Measurements from ENCODE around the gene ATP5MC3. TPM values are rescaled to one million over a fixed set of nuclear protein-coding genes. Genes with fewer than 3 reads are reported as not detected.

Gene ATP5MC3
- total and polyA plus RNA-seq, 10 donors = 53.4 to 195 (median 112) TPM

GRCh38 chr2:175176624-175177023, 4.9 kb downstream of the ATP5MC3 start:
- Histone ChIP-seq H3K9me3 (no peaks in the 10 kb centered on the region), H3K4me1 (peaks cover 9 to 31% (median 18%) of the 10 kb centered on the region in 6 donors), H3K4me3 (no peak overlapping the region), H3K27ac (no peak overlapping the region), H3K36me3 (peaks cover 0 to 65% (median 26%) of the 10 kb centered on the region in 6 donors), H3K27me3 (replicated peaks in 1 of 7) (no peaks in the 10 kb centered on the region)
- no peak for DNase-seq
- 65 to 75% (median 75%) methylated on average over 5 of the region's 5 CpGs for WGBS, 5 donors
- TF ChIP-seq POLR2A (IDR thresholded peaks at IDR 0.05) = no peak
- no peak for TF ChIP-seq POLR2AphosphoS5 (IDR thresholded peaks at IDR 0.05)
- TF ChIP-seq CTCF (IDR thresholded peaks at IDR 0.05 in 8 of 11, conservative IDR thresholded peaks at IDR 0.05 in 3 of 11) = no peak
- intact Hi-C loops (cut with DNase I; ENCODE audit: low total_unique reads) = no loop called here

GRCh38 chr2:175175896-175176295, 5.6 kb downstream of the ATP5MC3 start:
- WGBS, 5 donors = 78 to 94% (median 82%) methylated on average over 1 of the region's 1 CpG
- no peaks in the 10 kb centered on the region for H3K9me3 ChIP-seq
- DNase-seq = no peak
- no peak overlapping the region for H3K27ac ChIP-seq
- H3K4me3 ChIP-seq = no peak overlapping the region
- intact Hi-C loops (cut with DNase I; ENCODE audit: low total_unique reads) = no loop called here
- TF ChIP-seq POLR2AphosphoS5 (IDR thresholded peaks at IDR 0.05) (no peak), POLR2A (IDR thresholded peaks at IDR 0.05) (no peak), CTCF (IDR thresholded peaks at IDR 0.05 in 8 of 11, conservative IDR thresholded peaks at IDR 0.05 in 3 of 11) (no peak)
- peaks cover 9 to 33% (median 17%) of the 10 kb centered on the region in 6 donors for H3K4me1 ChIP-seq
- H3K36me3 ChIP-seq = peaks cover 0 to 65% (median 26%) of the 10 kb centered on the region in 6 donors
- H3K27me3 ChIP-seq (replicated peaks in 1 of 7) = no peaks in the 10 kb centered on the region

GRCh38 chr2:175175320-175175719, 6.2 kb downstream of the ATP5MC3 start:
- Histone ChIP-seq H3K9me3 (no peaks in the 10 kb centered on the region), H3K27ac (no peak overlapping the region), H3K36me3 (peaks cover 0 to 65% (median 26%) of the 10 kb centered on the region in 6 donors), H3K4me3 (no peak overlapping the region), H3K4me1 (peaks cover 4 to 31% (median 13%) of the 10 kb centered on the region in 6 donors), H3K27me3 (replicated peaks in 1 of 7) (no peaks in the 10 kb centered on the region)
- intact Hi-C loops (cut with DNase I; ENCODE audit: low total_unique reads) = no loop called here
- WGBS, 5 donors = 85 to 90% (median 89%) methylated on average over 2 of the region's 2 CpGs
- TF ChIP-seq POLR2AphosphoS5 (IDR thresholded peaks at IDR 0.05) (no peak), CTCF (IDR thresholded peaks at IDR 0.05 in 8 of 11, conservative IDR thresholded peaks at IDR 0.05 in 3 of 11) (no peak), POLR2A (IDR thresholded peaks at IDR 0.05) (no peak)
- no peak for DNase-seq

GRCh38 chr2:175170659-175171304, 10.7 kb downstream of the ATP5MC3 start:
- Histone ChIP-seq H3K4me1 (peaks cover 4 to 44% (median 26%) of the 10 kb centered on the region in 6 donors), H3K9me3 (no peaks in the 10 kb centered on the region), H3K27ac (no peak overlapping the region), H3K27me3 (replicated peaks in 1 of 7) (no peaks in the 10 kb centered on the region), H3K36me3 (peaks cover 0 to 22% (median 0%) of the 10 kb centered on the region in 6 donors), H3K4me3 (no peak overlapping the region)
- DNase-seq = no peak
- no peak for TF ChIP-seq POLR2AphosphoS5 (IDR thresholded peaks at IDR 0.05)
- no peak for TF ChIP-seq CTCF (IDR thresholded peaks at IDR 0.05 in 8 of 11, conservative IDR thresholded peaks at IDR 0.05 in 3 of 11)
- no peak for TF ChIP-seq POLR2A (IDR thresholded peaks at IDR 0.05)
- intact Hi-C loops (cut with DNase I; ENCODE audit: low total_unique reads) = no loop called here
- WGBS, 5 donors = 77 to 93% (median 83%) methylated on average over 3 of the region's 3 CpGs

Data from spleen (tissue), 11 donors.